Heart left ventricle (tissue), 16 donors: ENCODE data around the gene PTPN11. TPM values are rescaled to one million over a fixed set of nuclear protein-coding genes. Genes with fewer than 3 reads are reported as not detected.

Experiments used
- ATAC-seq, 4 donors: fragments of 200-7000 bp; cut with Tn5 transposase; one replicate each; pipeline ENCODE4 v1.9.1; 2020 to 2022; ENCODE audit warnings: moderate library complexity in 4 of 4, mild to moderate bottlenecking in 3 of 4, moderate number of reproducible peaks in 1 of 4
- DNase-seq, 5 donors: peaks; one replicate each; pipeline ENCODE4 v3.0.0-alpha.2; 2020
- H3K27ac ChIP-seq, 12 donors: fragments of 200-600 bp; sonication (generic) in 4 of 12; one replicate each; pipeline versions ENCODE4 v1.5.0 to v1.8.0; 2016 to 2022; ENCODE audit warnings: mild to moderate bottlenecking in 2 of 12
- H3K27me3 ChIP-seq, 9 donors: fragments of 200-600 bp; sonication (generic) in 2 of 9; one replicate each; pipeline versions ENCODE4 v1.5.1 to v1.8.0; 2016 to 2022; ENCODE audit warnings: mild to moderate bottlenecking in 3 of 9
- H3K36me3 ChIP-seq, 9 donors: fragments of 200-600 bp; sonication (generic) in 2 of 9; one replicate each; pipeline versions ENCODE4 v1.5.0 to v1.8.0; 2018 to 2022; ENCODE audit warnings: mild to moderate bottlenecking in 2 of 9
- H3K4me1 ChIP-seq, 12 donors: fragments of 200-600 bp; sonication (generic) in 4 of 12; one replicate each; pipeline versions ENCODE4 v1.5.0 to v1.8.0; 2016 to 2022; ENCODE audit warnings: mild to moderate bottlenecking in 3 of 12
- H3K4me3 ChIP-seq, 12 donors: fragments of 200-600 bp; sonication (generic) in 4 of 12; one replicate each; pipeline versions ENCODE4 v1.5.0 to v1.8.0; 2017 to 2022; ENCODE audit warnings: mild to moderate bottlenecking in 9 of 12, moderate library complexity in 4 of 12
- H3K9me3 ChIP-seq, 12 donors: fragments of 200-600 bp; sonication (generic) in 4 of 12; one replicate each; pipeline versions ENCODE4 v1.5.0 to v1.8.0; 2016 to 2022; ENCODE audit warnings: mild to moderate bottlenecking in 1 of 12
- POLR2A ChIP-seq, 2 donors: fragments of 450-650 bp; IDR thresholded peaks; one replicate each; pipeline ENCODE4 v1.6.1; 2017; ENCODE audit warnings: antibody characterized with exemption in 2 of 2, mild to moderate bottlenecking in 2 of 2, moderate library complexity in 2 of 2
- WGBS, 4 donors: extraction: QIAGEN DNeasy Blood & Tissue Kit in 2 of 4; methylation state at CpG; one replicate each; pipeline versions ENCODE4 v1.1.5 to v1.1.7; 2013 to 2018; 5-methylcytosine and 5-hydroxymethylcytosine counted together
- intact Hi-C, 10 donors: fragments of 100-400 bp; cut with DNase I; formaldehyde crosslinking; loops; one replicate each; pipeline versions ENCODE4 v1.11.1 to v1.14.2; 2022
- long read RNA-seq, 3 donors: library from polyadenylated mRNA; unstranded; transcript quantifications; one replicate each; pipeline ENCODE4 v2.0.0, GENCODE V29; 2020 to 2021
- polyA plus RNA-seq, 2 donors: library from polyadenylated mRNA; stranded (reverse); fragments of 200-250 nt; gene quantifications; one replicate each; pipeline ENCODE4 v1.2.3, GENCODE V29; 2013
- total RNA-seq, 9 donors: library from RNA; depleted of rRNA in 2 of 9; stranded (reverse); fragments of >200 nt in 2 of 9; fragmentation: NEBNext Ultra II Directional in 3 of 9; extraction: Animal tissue kit (Norgen Biotek cat#: 25700) in 3 of 9; gene quantifications; one replicate each; pipeline versions ENCODE4 v1.1.0 to v1.2.4, GENCODE V29; 2016 to 2023
- TF ChIP-seq, protein P1 (sequence below), 12 donors: fragments of 200-600 bp; sonication (generic) in 4 of 12; IDR thresholded peaks; one replicate each; pipeline versions ENCODE4 v1.5.0 to v1.8.0; 2018 to 2022; ENCODE audit warnings: antibody characterized with exemption in 12 of 12, mild to moderate bottlenecking in 5 of 12
- donor health status: ischemic (EF 13 %, LVEDD 7.1; RV severe dilation, severe dysfunction).
- donor health status: healthy with polysubstance abuse.
- donor health status: DM: no; HTN: yes; CAD: no.
- donor health status: DM: no; HTN: no; CAD: no.
- donor health status: ischemic (EF 25% LVEDD 6.9; RV normal size, moderate dysfunction).
- donor health status: ischemic (EF 25% LVEDD 5.7; RV mildly dilated, moderate dysfunction).
- donor health status: healthy.
- donor health status: DM: yes; HTN: yes; CAD: no.
- donor health status: ischemic (EF 35%, LVEDD 5.7; RV mildly dilated, moderate dysfunction).
- donor health status: nonischemic (EF 11% LVEDD 7.7; RV severe dilation, severe dysfunction).
- donor health status: DM: yes; HTN: yes; CAD: no.
- donor health status: PGD.
- donor health status: ischemic (EF 29% LVEDD 5.4; RV normal size, mild dysfunction).
- donor health status: nonischemic (EF 23%, LVEDD 6.1; RV moderate dilation, normal function).

Gene PTPN11
- total RNA-seq (100 to 1,000 TPM; 102 to 197 (median 136) TPM), polyA plus RNA-seq (10 to 100 TPM; 35.9 to 60.3 TPM)
- long read RNA-seq, donor 1, full-length matches to known transcripts: 99 of 177 reads
- long read RNA-seq, donor 1, partial matches to known transcripts: 29 of 177 reads
- long read RNA-seq, donor 1, other reads (novel, unspliced or antisense): 49 of 177 reads
- long read RNA-seq, donor 2, full-length matches to known transcripts: 24 of 98 reads
- long read RNA-seq, donor 2, partial matches to known transcripts: 29 of 98 reads
- long read RNA-seq, donor 2, other reads (novel, unspliced or antisense): 45 of 98 reads
- long read RNA-seq, donor 3, full-length matches to known transcripts: 135 of 222 reads
- long read RNA-seq, donor 3, partial matches to known transcripts: 24 of 222 reads
- long read RNA-seq, donor 3, other reads (novel, unspliced or antisense): 63 of 222 reads

DNA sequence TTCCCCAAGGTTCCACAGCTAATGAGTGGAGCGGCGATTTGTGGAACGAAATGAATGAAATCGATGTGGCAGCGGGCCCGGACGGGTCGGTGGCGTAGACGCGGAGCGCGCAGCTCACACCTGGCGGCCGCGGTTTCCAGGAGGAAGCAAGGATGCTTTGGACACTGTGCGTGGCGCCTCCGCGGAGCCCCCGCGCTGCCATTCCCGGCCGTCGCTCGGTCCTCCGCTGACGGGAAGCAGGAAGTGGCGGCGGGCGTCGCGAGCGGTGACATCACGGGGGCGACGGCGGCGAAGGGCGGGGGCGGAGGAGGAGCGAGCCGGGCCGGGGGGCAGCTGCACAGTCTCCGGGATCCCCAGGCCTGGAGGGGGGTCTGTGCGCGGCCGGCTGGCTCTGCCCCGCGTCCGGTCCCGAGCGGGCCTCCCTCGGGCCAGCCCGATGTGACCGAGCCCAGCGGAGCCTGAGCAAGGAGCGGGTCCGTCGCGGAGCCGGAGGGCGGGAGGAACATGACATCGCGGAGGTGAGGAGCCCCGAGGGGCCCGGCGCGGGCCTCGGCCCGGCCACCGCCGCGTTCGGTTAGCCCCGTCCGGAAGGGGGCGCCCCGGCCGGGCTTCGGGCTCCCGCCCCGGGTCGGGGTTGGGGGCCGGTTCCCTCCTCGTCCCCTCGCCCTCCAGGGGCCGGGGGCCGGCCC, at the start of gene PTPN11:
TSS of gene PTPN11 (plus strand) at position 340 of the 689 bp plus-strand sequence. CDS start at position 505, 165 bp downstream.
- no peaks in the 10 kb centered on the region for H3K27me3 ChIP-seq
- ATAC-seq (peak; percentile 66 to 94 (median 88)), DNase-seq (peak; percentile 87 to 94 (median 90))
- intact Hi-C loops: no loop called here
- H3K4me3 ChIP-seq: peak within 1 kb of the TSS; percentile 77 to 100 (median 93)
- TF ChIP-seq, protein P1, sequence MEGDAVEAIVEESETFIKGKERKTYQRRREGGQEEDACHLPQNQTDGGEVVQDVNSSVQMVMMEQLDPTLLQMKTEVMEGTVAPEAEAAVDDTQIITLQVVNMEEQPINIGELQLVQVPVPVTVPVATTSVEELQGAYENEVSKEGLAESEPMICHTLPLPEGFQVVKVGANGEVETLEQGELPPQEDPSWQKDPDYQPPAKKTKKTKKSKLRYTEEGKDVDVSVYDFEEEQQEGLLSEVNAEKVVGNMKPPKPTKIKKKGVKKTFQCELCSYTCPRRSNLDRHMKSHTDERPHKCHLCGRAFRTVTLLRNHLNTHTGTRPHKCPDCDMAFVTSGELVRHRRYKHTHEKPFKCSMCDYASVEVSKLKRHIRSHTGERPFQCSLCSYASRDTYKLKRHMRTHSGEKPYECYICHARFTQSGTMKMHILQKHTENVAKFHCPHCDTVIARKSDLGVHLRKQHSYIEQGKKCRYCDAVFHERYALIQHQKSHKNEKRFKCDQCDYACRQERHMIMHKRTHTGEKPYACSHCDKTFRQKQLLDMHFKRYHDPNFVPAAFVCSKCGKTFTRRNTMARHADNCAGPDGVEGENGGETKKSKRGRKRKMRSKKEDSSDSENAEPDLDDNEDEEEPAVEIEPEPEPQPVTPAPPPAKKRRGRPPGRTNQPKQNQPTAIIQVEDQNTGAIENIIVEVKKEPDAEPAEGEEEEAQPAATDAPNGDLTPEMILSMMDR (IDR thresholded peaks at IDR 0.05): peak in 11 of 12 donors; percentile 15 to 57 (median 42)
- peak; percentile 15 to 88 for TF ChIP-seq POLR2A (IDR thresholded peaks at IDR 0.05)
- peak within 1 kb of the TSS; percentile 88 to 100 (median 98) for H3K27ac ChIP-seq
- no peaks in the 10 kb centered on the region for H3K9me3 ChIP-seq
- H3K36me3 ChIP-seq: peaks cover 0 to 3% (median 0%) of the 10 kb centered on the region in 9 donors
- H3K4me1 ChIP-seq: peaks cover 3 to 52% (median 41%) of the 10 kb centered on the region in 12 donors
- WGBS, 4 donors: 0 to 1% (median 0%) methylated on average over 19 to 89 of the region's 89 CpGs

GRCh38 chr12:112370199-112370598, 48.5 kb upstream of the PTPN11 start:
- Histone ChIP-seq H3K36me3 (no peaks in the 10 kb centered on the region), H3K4me3 (no peak overlapping the region), H3K4me1 (peaks cover 0 to 25% (median 7%) of the 10 kb centered on the region in 12 donors), H3K27me3 (no peaks in the 10 kb centered on the region), H3K27ac (no peak overlapping the region), H3K9me3 (peaks cover 0 to 5% (median 0%) of the 10 kb centered on the region in 12 donors)
- DNase-seq (no peak), ATAC-seq (no peak)
- no peak for TF ChIP-seq POLR2A (IDR thresholded peaks at IDR 0.05)
- TF ChIP-seq, protein P1 (IDR thresholded peaks at IDR 0.05): no peak
- intact Hi-C loops: loop anchor here in 1 of 10 donors (5.0 kb wide), 1 partner anchor 83 kb away; no protein-coding TSS in a partner anchor
- 30 to 43% (median 38%) methylated on average over 1 of the region's 1 CpG for WGBS, 4 donors

- peaks cover 0 to 25% (median 7%) of the 10 kb centered on the region in 12 donors for H3K4me1 ChIP-seq
- TF ChIP-seq, protein P1 (IDR thresholded peaks at IDR 0.05): no peak
- TF ChIP-seq POLR2A (IDR thresholded peaks at IDR 0.05): no peak
- ATAC-seq (no peak), DNase-seq (no peak)
- 84 to 89% (median 87%) methylated on average over 8 of the region's 8 CpGs for WGBS, 4 donors
- H3K36me3 ChIP-seq: no peaks in the 10 kb centered on the region
- H3K4me3 ChIP-seq: no peak overlapping the region
- H3K27me3 ChIP-seq: no peaks in the 10 kb centered on the region
- peaks cover 0 to 6% (median 0%) of the 10 kb centered on the region in 12 donors for H3K9me3 ChIP-seq
- intact Hi-C loops: loop anchor here in 1 of 10 donors (5.0 kb wide), 1 partner anchor 84 kb away; no protein-coding TSS in a partner anchor
- no peak overlapping the region for H3K27ac ChIP-seq
Measured at GRCh38 chr12:112370868-112371510, 47.8 kb upstream of the PTPN11 start.
